ENCODE results near the gene STATH. TPM values are rescaled to one million over a fixed set of nuclear protein-coding genes. Genes with fewer than 3 reads are reported as not detected.

Gene STATH
- total and polyA plus RNA-seq, 2 of the 8 experiments (the other 6 are each of a cell fraction or from before 2014, with no cell fraction given): not detected

- no peak overlapping the region for H3K4me2 ChIP-seq (ENCODE audit: insufficient read depth in 1 of 2, low read depth in 2 of 2, low read length in 2 of 2)
- H2BK20ac ChIP-seq (ENCODE audit: low read length): no peak overlapping the region
- CTCF ChIA-PET (ENCODE audit: partially characterized antibody): no interaction called here
- H3K18ac ChIP-seq (ENCODE audit: extremely low read depth, low read length): no peak overlapping the region
- H4K8ac ChIP-seq (ENCODE audit: extremely low read depth, insufficient read depth, low read length): no peak overlapping the region
- POLR2A ChIA-PET (ENCODE audit: partially characterized antibody): no interaction called here
- H3K79me2 ChIP-seq (ENCODE audit: control insufficient read depth in 1 of 2, insufficient read depth in 2 of 2, low read length in 2 of 2): no peaks in the 10 kb centered on the region
- no peaks in the 10 kb centered on the region for H3K9me3 ChIP-seq (ENCODE audit: insufficient read depth in 2 of 2, low read depth in 1 of 2, low read length in 1 of 2)
- no peak overlapping the region for H3K23ac ChIP-seq (ENCODE audit: insufficient read length)
- no peaks in the 10 kb centered on the region for H3K27me3 ChIP-seq (replicated peaks in 1 of 4; ENCODE audit: control insufficient read depth in 3 of 4, extremely low read depth in 1 of 4, insufficient read depth in 3 of 4, low read length in 3 of 4)
- H3K27ac ChIP-seq (ENCODE audit: low read depth, low read length): no peak overlapping the region
- no peaks in the 10 kb centered on the region for H4K20me1 ChIP-seq (replicated peaks in 1 of 2; ENCODE audit: control insufficient read depth in 1 of 2, insufficient read depth in 2 of 2, low read length in 2 of 2)
- no peak overlapping the region for H2BK5ac ChIP-seq (ENCODE audit: low read depth, low read length)
- no peak overlapping the region for H4K91ac ChIP-seq (replicated peaks; ENCODE audit: insufficient read length, low read length)
- DNase-seq (ENCODE audit: low read depth in 1 of 2, low spot score in 2 of 2): no peak
- H3K4ac ChIP-seq (replicated peaks; ENCODE audit: insufficient read length, low read depth, low read length): no peak overlapping the region
- H3K4me1 ChIP-seq (replicated peaks in 1 of 4; ENCODE audit: control insufficient read depth in 3 of 4, insufficient read depth in 4 of 4, low read length in 3 of 4): no peaks in the 10 kb centered on the region
- no peak overlapping the region for H3K4me3 ChIP-seq (ENCODE audit: extremely low read depth in 1 of 4, insufficient read depth in 2 of 4, low read depth in 3 of 4, low read length in 4 of 4)
- WGBS, 2 experiments (ENCODE audit: extremely low coverage in 1 of 2, insufficient coverage in 1 of 2, insufficient read length in 1 of 2, insufficient replicate concordance in 2 of 2, low coverage in 1 of 2, low lambda C conversion rate in 2 of 2, missing lambda C conversion rate in 1 of 2): 90% methylated on average over 1 of the region's 1 CpG; no CpG with 5 or more reads in 1 of the 2 experiments
- no peak for FAIRE-seq
- no peak overlapping the region for H2BK120ac ChIP-seq (replicated peaks; ENCODE audit: low read depth, low read length)
- TF ChIP-seq PHF8 (conservative IDR thresholded peaks at IDR 0.05; ENCODE audit: low read depth, low read length): no peak
- TF ChIP-seq POLR2A (IDR thresholded peaks at IDR 0.05; ENCODE audit: control extremely low read depth in 1 of 2, low read depth in 2 of 2, low read length in 2 of 2): no peak
- no peak for TF ChIP-seq BRCA1 (IDR thresholded peaks at IDR 0.05; ENCODE audit: low read depth, low read length)
- TF ChIP-seq KDM1A (IDR thresholded peaks at IDR 0.05; ENCODE audit: borderline replicate concordance, low read length): no peak
- no peak for TF ChIP-seq BCL11A (IDR thresholded peaks at IDR 0.05; ENCODE audit: low read depth in 2 of 2, low read length in 2 of 2)
- no peak for TF ChIP-seq TCF12 (IDR thresholded peaks at IDR 0.05; ENCODE audit: low read depth, low read length)
- TF ChIP-seq ATF2 (IDR thresholded peaks at IDR 0.05; ENCODE audit: low read length): no peak
- TF ChIP-seq YY1 (IDR thresholded peaks at IDR 0.05; ENCODE audit: low read depth, low read length): no peak
- no peak overlapping the region for H3K56ac ChIP-seq (replicated peaks; ENCODE audit: insufficient read length, low read depth, low read length)
- no peaks in the 10 kb centered on the region for H3K36me3 ChIP-seq (ENCODE audit: control insufficient read depth in 2 of 4, insufficient read depth in 4 of 4, low read length in 3 of 4)
- H3K23me2 ChIP-seq (ENCODE audit: low read depth, low read length): no peaks in the 10 kb centered on the region
- no peak overlapping the region for H2BK15ac ChIP-seq (ENCODE audit: low read length)
- no peak overlapping the region for H2BK12ac ChIP-seq (ENCODE audit: low read depth, low read length)
- no peaks in the 10 kb centered on the region for H3K79me1 ChIP-seq (ENCODE audit: low read depth, low read length)
- H2AK5ac ChIP-seq (ENCODE audit: low read depth, low read length): no peak overlapping the region
- no peak overlapping the region for H3K9ac ChIP-seq (replicated peaks in 1 of 4; ENCODE audit: extremely low read depth in 1 of 4, low read depth in 3 of 4, low read length in 3 of 4)
- H4K5ac ChIP-seq (ENCODE audit: insufficient read length, low read depth, low read length): no peak overlapping the region
- H2AFZ ChIP-seq (ENCODE audit: low read length): no peak overlapping the region
- H3K14ac ChIP-seq (ENCODE audit: insufficient read length): no peak overlapping the region
Observed at GRCh38 chr4:70000711-70001110, 4.9 kb downstream of the STATH start.
